ENCODE results near the gene DLG2. TPM values are rescaled to one million over a fixed set of nuclear protein-coding genes. Genes with fewer than 3 reads are reported as not detected.

Gene DLG2
- total and polyA plus RNA-seq, 9 donors = 2.5 to 20.7 (median 12.0) TPM

- H3K9me3 ChIP-seq = no peaks in the 10 kb centered on the region
- 74 to 83% (median 75%) methylated on average over 2 of the region's 2 CpGs for WGBS, 3 donors
- TF ChIP-seq POLR2A (IDR thresholded peaks at IDR 0.05) = no peak
- no peak for TF ChIP-seq EP300 (IDR thresholded peaks at IDR 0.05)
- TF ChIP-seq CTCF (IDR thresholded peaks at IDR 0.05) = no peak
- no peaks in the 10 kb centered on the region for H3K4me1 ChIP-seq (ENCODE audit: insufficient read depth)
- H3K27me3 ChIP-seq = no peaks in the 10 kb centered on the region
- DNase-seq = no peak
- intact Hi-C loops (cut with DNase I) = no loop called here
- H3K36me3 ChIP-seq = no peaks in the 10 kb centered on the region
- H3K4me3 ChIP-seq = no peak overlapping the region
- H3K27ac ChIP-seq = no peak overlapping the region
Measured at GRCh38 chr11:83970061-83970671, 1657.0 kb downstream of the DLG2 start.

- H3K27me3 ChIP-seq = no peaks in the 10 kb centered on the region
- no peak overlapping the region for H3K4me3 ChIP-seq
- H3K36me3 ChIP-seq = no peaks in the 10 kb centered on the region
- H3K27ac ChIP-seq = no peak overlapping the region
- no peak for DNase-seq
- TF ChIP-seq EP300 (IDR thresholded peaks at IDR 0.05) = no peak
- no peak for TF ChIP-seq CTCF (IDR thresholded peaks at IDR 0.05)
- no peak for TF ChIP-seq POLR2A (IDR thresholded peaks at IDR 0.05)
- 9 to 23% (median 11%) methylated on average over 2 of the region's 2 CpGs for whole genome bisulfite sequencing, 3 donors
- intact Hi-C loops (cut with DNase I) = no loop called here
- no peaks in the 10 kb centered on the region for H3K9me3 ChIP-seq
- H3K4me1 ChIP-seq (ENCODE audit: insufficient read depth) = peaks cover 4% of the 10 kb centered on the region
Measured at GRCh38 chr11:83957038-83957900, 1669.9 kb downstream of the DLG2 start.

GRCh38 chr11:83956119-83956697 is 1670.9 kb downstream of the DLG2 start:
- no peaks in the 10 kb centered on the region for H3K27me3 ChIP-seq
- no peak overlapping the region for H3K27ac ChIP-seq
- no peaks in the 10 kb centered on the region for H3K36me3 ChIP-seq
- 88 to 95% (median 89%) methylated on average over 10 of the region's 10 CpGs for WGBS, 3 donors
- H3K4me1 ChIP-seq (ENCODE audit: insufficient read depth) = peaks cover 4% of the 10 kb centered on the region
- TF ChIP-seq EP300 (IDR thresholded peaks at IDR 0.05) (no peak), CTCF (IDR thresholded peaks at IDR 0.05) (no peak), POLR2A (IDR thresholded peaks at IDR 0.05) (no peak)
- intact Hi-C loops (cut with DNase I) = no loop called here
- H3K4me3 ChIP-seq = no peak overlapping the region
- H3K9me3 ChIP-seq = no peaks in the 10 kb centered on the region
- DNase-seq = peak in 1 of 5 donors; percentile 11

GRCh38 chr11:83954780-83955179 is 1672.4 kb downstream of the DLG2 start:
- TF ChIP-seq CTCF (IDR thresholded peaks at IDR 0.05) = no peak
- Histone ChIP-seq H3K27ac (no peak overlapping the region), H3K4me3 (no peak overlapping the region), H3K9me3 (no peaks in the 10 kb centered on the region), H3K36me3 (no peaks in the 10 kb centered on the region), H3K27me3 (no peaks in the 10 kb centered on the region), H3K4me1 (ENCODE audit: insufficient read depth) (peaks cover 4% of the 10 kb centered on the region)
- DNase-seq = no peak
- intact Hi-C loops (cut with DNase I) = no loop called here
- 23 to 49% (median 34%) methylated on average over 4 of the region's 4 CpGs for WGBS, 3 donors

Data from ovary (tissue), 9 donors.